Hepatocyte (in vitro differentiated cells): ENCODE data around the gene PIWIL1.

Experiments used
- EZH2 ChIP-seq: fragments of 200-600 bp; sonication (generic); IDR thresholded peaks from 2 replicates; pipeline ENCODE4 v1.6.1; 2016; ENCODE audit warnings: antibody characterized with exemption, mild to moderate bottlenecking, borderline replicate concordance
- EZH2phosphoT487 ChIP-seq: fragments of 200-600 bp; sonication (generic); IDR thresholded peaks from one replicate; pipeline ENCODE4 v1.6.1; 2018; ENCODE audit warnings: antibody characterized with exemption, mild to moderate bottlenecking, low read depth, moderate library complexity; ENCODE audit not compliant: unreplicated experiment, severe bottlenecking
- TF ChIP-seq, protein P1 (sequence below): fragments of 200-600 bp; sonication (generic); IDR thresholded peaks from 2 replicates; pipeline ENCODE4 v1.5.1; 2016; ENCODE audit warnings: antibody characterized with exemption, mild to moderate bottlenecking; ENCODE audit not compliant: poor library complexity

- TF ChIP-seq EZH2: no peak
- TF ChIP-seq, protein P1, sequence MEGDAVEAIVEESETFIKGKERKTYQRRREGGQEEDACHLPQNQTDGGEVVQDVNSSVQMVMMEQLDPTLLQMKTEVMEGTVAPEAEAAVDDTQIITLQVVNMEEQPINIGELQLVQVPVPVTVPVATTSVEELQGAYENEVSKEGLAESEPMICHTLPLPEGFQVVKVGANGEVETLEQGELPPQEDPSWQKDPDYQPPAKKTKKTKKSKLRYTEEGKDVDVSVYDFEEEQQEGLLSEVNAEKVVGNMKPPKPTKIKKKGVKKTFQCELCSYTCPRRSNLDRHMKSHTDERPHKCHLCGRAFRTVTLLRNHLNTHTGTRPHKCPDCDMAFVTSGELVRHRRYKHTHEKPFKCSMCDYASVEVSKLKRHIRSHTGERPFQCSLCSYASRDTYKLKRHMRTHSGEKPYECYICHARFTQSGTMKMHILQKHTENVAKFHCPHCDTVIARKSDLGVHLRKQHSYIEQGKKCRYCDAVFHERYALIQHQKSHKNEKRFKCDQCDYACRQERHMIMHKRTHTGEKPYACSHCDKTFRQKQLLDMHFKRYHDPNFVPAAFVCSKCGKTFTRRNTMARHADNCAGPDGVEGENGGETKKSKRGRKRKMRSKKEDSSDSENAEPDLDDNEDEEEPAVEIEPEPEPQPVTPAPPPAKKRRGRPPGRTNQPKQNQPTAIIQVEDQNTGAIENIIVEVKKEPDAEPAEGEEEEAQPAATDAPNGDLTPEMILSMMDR: no peak
- TF ChIP-seq EZH2phosphoT487: no peak
Observed at GRCh38 chr12:130385193-130385592, 47.5 kb downstream of the PIWIL1 start.
